IPS-15b (cell line): ENCODE results near the gene BORCS6.

Experiments
- H3K27me3 ChIP-seq: one replicate; pipeline ENCODE4 v1.6.1; 2013; ENCODE audit warnings: low read length; ENCODE audit not compliant: control insufficient read depth, insufficient read depth
- H3K36me3 ChIP-seq: one replicate; pipeline ENCODE4 v1.6.1; 2013; ENCODE audit warnings: low read length; ENCODE audit not compliant: control insufficient read depth, insufficient read depth
- H3K4me1 ChIP-seq: one replicate; pipeline ENCODE4 v1.6.1; 2013; ENCODE audit warnings: mild to moderate bottlenecking, low read length; ENCODE audit not compliant: control insufficient read depth, insufficient read depth
- H3K4me3 ChIP-seq: one replicate; pipeline ENCODE4 v1.5.1; 2013; ENCODE audit warnings: low read depth, low read length
- H3K9ac ChIP-seq: one replicate; pipeline ENCODE4 v1.6.1; 2013; ENCODE audit warnings: low read depth, mild to moderate bottlenecking, low read length
- H3K9me3 ChIP-seq: one replicate; pipeline ENCODE4 v1.6.1; 2013; ENCODE audit warnings: mild to moderate bottlenecking, low read length; ENCODE audit not compliant: control insufficient read depth, insufficient read depth

The BORCS6 gene

GRCh38 chr17:8204761-8205555 is 15.0 kb upstream of the BORCS6 start:
- Histone ChIP-seq H3K27me3 (no peaks in the 10 kb centered on the region), H3K36me3 (peaks cover 34% of the 10 kb centered on the region), H3K4me1 (peaks cover 5% of the 10 kb centered on the region), H3K9me3 (no peaks in the 10 kb centered on the region), H3K4me3 (no peak overlapping the region), H3K9ac (no peak overlapping the region)

GRCh38 chr17:8192070-8192815 is 2.3 kb upstream of the BORCS6 start:
- no peaks in the 10 kb centered on the region for H3K36me3 ChIP-seq
- H3K27me3 ChIP-seq, result peaks cover 19% of the 10 kb centered on the region
- H3K9me3 ChIP-seq, result no peaks in the 10 kb centered on the region
- H3K4me3 ChIP-seq, result peak overlapping the region; percentile 57
- H3K9ac ChIP-seq, result peak overlapping the region; percentile 48
- H3K4me1 ChIP-seq, result peaks cover 14% of the 10 kb centered on the region

DNA sequence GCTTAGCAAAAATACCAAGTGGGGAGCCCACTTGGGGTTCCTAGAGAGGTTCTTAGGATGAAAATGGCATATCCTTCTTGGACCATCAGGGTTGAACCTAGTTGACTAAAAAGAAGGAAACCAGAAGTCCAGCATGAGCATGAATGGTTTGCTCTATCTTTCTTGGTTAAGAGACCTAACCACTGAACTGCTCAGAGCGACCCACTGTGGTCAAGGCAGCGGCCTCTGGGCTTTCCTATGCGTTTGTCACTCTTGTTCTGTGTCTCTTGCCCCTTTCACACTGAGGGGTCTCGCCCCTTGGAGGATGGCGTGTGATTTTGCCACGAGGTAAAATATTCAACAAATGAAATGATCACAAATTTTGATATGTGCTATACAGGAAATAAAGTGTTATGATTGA is 526 bp upstream of the BORCS6 start:
- peaks cover 3% of the 10 kb centered on the region for H3K36me3 ChIP-seq
- H3K27me3 ChIP-seq, result peaks cover 19% of the 10 kb centered on the region
- H3K4me1 ChIP-seq, result peaks cover 14% of the 10 kb centered on the region
- peak overlapping the region; percentile 76 for H3K4me3 ChIP-seq
- H3K9me3 ChIP-seq, result no peaks in the 10 kb centered on the region
- H3K9ac ChIP-seq, result no peak overlapping the region

DNA sequence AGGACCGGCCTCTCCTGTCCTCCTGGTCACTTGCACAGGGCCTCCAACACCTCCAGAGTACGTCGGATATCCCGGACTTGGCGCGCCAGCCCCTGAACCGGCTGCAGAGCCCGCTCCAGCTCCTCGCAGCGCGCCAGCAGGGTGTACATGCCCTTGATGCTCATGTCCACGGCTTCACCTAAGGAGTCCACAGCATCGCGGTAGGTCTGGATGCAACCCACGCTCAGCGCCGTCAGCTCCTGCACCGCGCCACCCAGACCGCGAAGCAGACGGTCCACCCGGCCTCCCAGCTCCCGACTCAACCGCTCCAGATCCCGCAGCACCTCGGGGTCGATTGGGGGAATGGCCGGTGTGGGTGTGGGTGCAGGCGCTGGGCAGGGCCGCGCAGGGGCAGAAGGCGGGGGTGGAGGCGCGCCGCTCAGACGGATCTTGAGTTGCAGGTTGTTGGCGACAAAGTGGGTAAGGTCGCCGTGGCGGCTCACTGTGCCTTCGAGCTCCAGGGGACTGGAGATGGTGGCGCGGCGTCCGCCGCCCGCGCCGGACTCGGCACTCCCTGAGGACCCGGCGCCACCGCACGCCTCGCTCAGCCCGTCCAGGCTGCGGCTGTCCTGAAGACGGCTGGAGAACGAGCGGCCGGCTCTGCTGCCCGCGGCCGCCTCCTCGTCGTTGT is 804 bp downstream of the BORCS6 start:
- Histone ChIP-seq H3K9me3 (no peaks in the 10 kb centered on the region), H3K4me3 (peak overlapping the region; percentile 76), H3K9ac (no peak overlapping the region), H3K4me1 (peaks cover 14% of the 10 kb centered on the region), H3K27me3 (peaks cover 19% of the 10 kb centered on the region), H3K36me3 (peaks cover 3% of the 10 kb centered on the region)

- H3K36me3 ChIP-seq, result peaks cover 3% of the 10 kb centered on the region
- peaks cover 14% of the 10 kb centered on the region for H3K4me1 ChIP-seq
- peaks cover 19% of the 10 kb centered on the region for H3K27me3 ChIP-seq
- H3K9ac ChIP-seq, result no peak overlapping the region
- peak overlapping the region; percentile 76 for H3K4me3 ChIP-seq
- H3K9me3 ChIP-seq, result no peaks in the 10 kb centered on the region
Observed at GRCh38 chr17:8188263-8188839, 1.6 kb downstream of the BORCS6 start.

DNA sequence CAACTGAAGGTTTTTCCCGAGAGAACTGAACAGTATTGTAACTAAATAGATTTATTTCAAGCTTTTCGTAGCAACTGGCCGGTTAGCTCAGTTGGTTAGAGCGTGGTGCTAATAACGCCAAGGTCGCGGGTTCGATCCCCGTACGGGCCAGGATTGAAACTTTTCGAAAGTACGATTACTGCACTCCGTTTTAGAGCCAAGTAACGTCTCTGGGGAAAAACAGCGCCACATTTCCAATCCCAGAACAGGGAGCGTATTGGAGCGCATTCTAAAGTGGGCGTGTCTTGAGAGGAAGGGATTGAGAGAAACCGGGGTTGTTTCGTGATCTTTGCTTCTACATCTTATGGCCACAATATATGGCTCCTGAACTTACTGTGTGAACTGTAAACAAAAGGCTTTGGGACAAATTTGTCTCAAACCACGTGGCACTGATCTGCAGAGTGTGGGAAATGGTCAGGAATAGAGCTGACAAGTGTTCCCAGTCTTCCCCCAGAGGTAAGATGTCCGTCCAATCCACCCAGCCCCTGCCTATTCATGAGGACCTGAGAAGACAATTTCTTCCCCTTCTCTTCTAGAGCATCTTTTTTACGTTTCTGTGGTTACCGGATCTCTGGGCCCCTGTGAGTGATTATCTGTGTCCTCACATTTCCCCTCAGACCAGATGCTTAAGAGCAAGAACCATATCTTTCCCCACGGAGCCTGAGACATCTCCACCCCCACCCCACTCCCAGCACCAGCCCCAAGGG is 2.3 kb downstream of the BORCS6 start:
- peak overlapping the region; percentile 8 for H3K9ac ChIP-seq

DNA sequence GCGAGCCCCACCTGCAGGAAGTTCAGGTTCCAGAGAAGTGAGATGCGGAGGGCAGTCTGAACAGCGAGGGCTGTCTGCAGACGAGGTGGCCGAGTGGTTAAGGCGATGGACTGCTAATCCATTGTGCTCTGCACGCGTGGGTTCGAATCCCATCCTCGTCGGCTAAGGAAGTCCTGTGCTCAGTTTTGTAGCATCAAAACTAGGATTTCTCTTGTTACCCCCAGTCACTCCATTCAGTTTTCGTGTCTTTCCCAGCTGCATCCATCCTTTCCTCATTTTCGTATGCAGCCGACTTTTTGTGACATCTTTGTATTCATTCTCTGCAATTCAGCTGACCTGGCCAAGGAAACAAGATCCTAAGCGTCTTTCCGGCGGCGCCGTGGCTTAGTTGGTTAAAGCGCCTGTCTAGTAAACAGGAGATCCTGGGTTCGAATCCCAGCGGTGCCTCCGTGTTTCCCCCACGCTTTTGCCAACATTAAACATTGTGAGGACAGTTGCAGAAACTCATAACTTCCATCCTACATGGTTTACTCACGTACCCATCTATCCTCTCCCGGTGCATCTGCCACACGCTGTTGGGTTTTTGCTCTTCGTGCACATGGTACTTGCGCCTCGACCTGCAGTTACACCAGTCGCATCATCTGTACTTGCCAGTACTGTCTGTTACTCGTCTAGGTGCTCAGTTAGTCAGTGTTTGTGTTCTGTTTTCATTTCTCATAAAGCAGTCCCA is 3.0 kb downstream of the BORCS6 start:
- peaks cover 3% of the 10 kb centered on the region for H3K36me3 ChIP-seq
- H3K27me3 ChIP-seq, result peaks cover 19% of the 10 kb centered on the region
- no peaks in the 10 kb centered on the region for H3K9me3 ChIP-seq
- peaks cover 13% of the 10 kb centered on the region for H3K4me1 ChIP-seq
- peak overlapping the region; percentile 93 for H3K9ac ChIP-seq
- H3K4me3 ChIP-seq, result peak overlapping the region; percentile 76

More for the DNA sequence above, 2.3 kb downstream of the BORCS6 start:
- peaks cover 19% of the 10 kb centered on the region for H3K27me3 ChIP-seq
- H3K9me3 ChIP-seq, result no peaks in the 10 kb centered on the region
- H3K4me1 ChIP-seq, result peaks cover 14% of the 10 kb centered on the region
- H3K4me3 ChIP-seq, result peak overlapping the region; percentile 76
- H3K36me3 ChIP-seq, result peaks cover 3% of the 10 kb centered on the region

DNA sequence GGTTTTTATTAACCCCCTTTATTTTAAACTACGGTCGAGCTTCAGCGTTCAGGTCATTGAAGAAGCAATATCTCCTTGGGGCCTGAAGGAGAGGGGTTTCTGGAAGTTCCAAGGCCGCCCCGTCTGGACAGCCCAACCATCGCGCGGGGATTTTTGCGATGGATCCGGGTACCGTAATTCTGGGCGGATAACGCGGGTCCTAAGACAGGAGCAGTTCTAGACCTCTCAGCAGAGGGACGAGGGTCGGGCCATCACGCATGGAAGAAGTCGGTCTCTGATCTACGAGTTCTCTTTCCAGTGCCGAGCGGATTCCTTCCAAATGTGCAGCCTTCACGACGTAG is 3.6 kb downstream of the BORCS6 start:
- no peaks in the 10 kb centered on the region for H3K9me3 ChIP-seq
- peak overlapping the region; percentile 93 for H3K9ac ChIP-seq
- H3K27me3 ChIP-seq, result peaks cover 19% of the 10 kb centered on the region
- peaks cover 3% of the 10 kb centered on the region for H3K36me3 ChIP-seq
- peaks cover 9% of the 10 kb centered on the region for H3K4me1 ChIP-seq
- H3K4me3 ChIP-seq, result peak overlapping the region; percentile 76

DNA sequence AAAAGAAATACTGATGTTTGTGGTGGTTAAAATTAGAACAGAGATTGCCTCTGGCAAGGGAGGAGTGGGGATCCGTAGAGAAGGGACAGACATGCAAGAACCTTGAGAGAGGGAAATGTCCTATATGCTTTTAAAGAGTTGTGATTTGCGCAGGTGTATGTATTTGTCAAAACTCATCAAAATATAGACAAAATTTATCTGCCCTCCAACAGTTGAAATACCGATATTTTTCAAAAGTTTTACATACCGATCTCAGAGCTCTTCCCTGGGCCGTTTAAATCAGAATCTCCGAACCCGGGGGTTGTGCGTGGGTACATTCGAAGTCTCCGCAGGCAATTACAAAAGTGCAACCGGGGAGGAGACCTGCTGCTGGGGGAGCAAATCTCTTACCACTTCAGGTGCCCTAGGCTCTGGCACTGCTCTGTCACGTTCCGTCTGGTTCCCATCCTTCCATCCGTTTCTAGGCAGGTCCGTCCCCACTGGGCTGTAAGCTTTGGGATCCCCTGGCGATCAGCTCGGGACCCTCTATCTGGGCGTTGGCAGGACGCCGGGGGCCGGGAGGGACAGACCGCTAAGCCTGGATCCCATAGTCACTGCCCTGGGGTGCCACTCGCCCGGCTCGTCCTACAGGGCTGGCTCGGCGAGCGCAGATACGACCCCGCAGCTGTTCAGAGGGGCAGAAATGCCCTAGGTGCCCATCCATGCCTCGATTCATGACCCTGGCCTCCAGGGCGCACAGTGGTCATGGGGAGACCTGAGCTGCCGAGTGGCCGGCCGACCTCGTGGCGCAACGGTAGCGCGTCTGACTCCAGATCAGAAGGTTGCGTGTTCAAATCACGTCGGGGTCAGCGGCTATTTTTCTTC is 4.2 kb downstream of the BORCS6 start:
- Histone ChIP-seq H3K4me3 (peak overlapping the region; percentile 76), H3K4me1 (peaks cover 7% of the 10 kb centered on the region), H3K9me3 (no peaks in the 10 kb centered on the region)

More for the DNA sequence above, 4.2 kb downstream of the BORCS6 start:
- Histone ChIP-seq H3K27me3 (peaks cover 19% of the 10 kb centered on the region), H3K36me3 (peaks cover 3% of the 10 kb centered on the region), H3K9ac (peak overlapping the region; percentile 93)
